HCT116 (cell line): ENCODE results near the gene WWOX.

Source experiments
- CEBPB ChIP-seq: IDR thresholded peaks from 2 replicates; pipeline ENCODE4 v1.6.1; 2012; ENCODE audit warnings: low read depth
- EGR1 ChIP-seq: IDR thresholded peaks from 2 replicates; pipeline ENCODE4 v1.6.1; 2012; ENCODE audit warnings: low read depth
- EZH2 ChIP-seq: fragments of 200-600 bp; sonication (generic); IDR thresholded peaks from 2 replicates; pipeline ENCODE4 v1.6.1; 2017; ENCODE audit warnings: antibody characterized with exemption, mixed run types
- FOSL1 ChIP-seq: IDR thresholded peaks from 2 replicates; pipeline ENCODE4 v1.6.1; 2012; ENCODE audit warnings: low read depth
- POLR2A ChIP-seq: IDR thresholded peaks from 2 replicates; pipeline ENCODE4 v1.7.0; 2011; ENCODE audit warnings: borderline replicate concordance; ENCODE audit not compliant: insufficient read depth, insufficient read length; ENCODE audit errors: extremely low read depth
- RAD21 ChIP-seq: IDR thresholded peaks from 2 replicates; pipeline ENCODE4 v1.6.1; 2012; ENCODE audit warnings: low read depth, mild to moderate bottlenecking
- YY1 ChIP-seq: IDR thresholded peaks from 2 replicates; pipeline ENCODE4 v1.6.1; 2011; ENCODE audit warnings: low read length, low read depth, moderate library complexity, mild to moderate bottlenecking; ENCODE audit not compliant: insufficient replicate concordance; ENCODE audit errors: extremely low read depth
- TF ChIP-seq, protein P1 (sequence below), 3 experiments: fragments of 200-600 bp in 1 of 3; sonication (generic) in 1 of 3; IDR thresholded peaks in 2 of 3; conservative IDR thresholded peaks in 1 of 3; 2 replicates each; pipeline ENCODE4 v1.5.1; 2012 to 2017; ENCODE audit warnings: low read depth in 2 of 3, low read length in 2 of 3, antibody characterized with exemption in 1 of 3, borderline replicate concordance in 1 of 3, control low read depth in 1 of 3, mild to moderate bottlenecking in 1 of 3, mixed read lengths in 1 of 3, mixed run types in 1 of 3, moderate library complexity in 1 of 3; ENCODE audit not compliant: insufficient read depth in 1 of 3
- TF ChIP-seq, protein P2 (sequence below): IDR thresholded peaks from 2 replicates; pipeline ENCODE4 v1.6.1; 2011; ENCODE audit warnings: mild to moderate bottlenecking, low read length, moderate library complexity; ENCODE audit not compliant: insufficient replicate concordance; ENCODE audit errors: extremely low read depth
- TF ChIP-seq, protein P3 (sequence below): IDR thresholded peaks from 2 replicates; pipeline ENCODE4 v1.6.1; 2012
- TF ChIP-seq, protein P4 (sequence below): IDR thresholded peaks from 2 replicates; pipeline ENCODE4 v1.6.1; 2012

DNA sequence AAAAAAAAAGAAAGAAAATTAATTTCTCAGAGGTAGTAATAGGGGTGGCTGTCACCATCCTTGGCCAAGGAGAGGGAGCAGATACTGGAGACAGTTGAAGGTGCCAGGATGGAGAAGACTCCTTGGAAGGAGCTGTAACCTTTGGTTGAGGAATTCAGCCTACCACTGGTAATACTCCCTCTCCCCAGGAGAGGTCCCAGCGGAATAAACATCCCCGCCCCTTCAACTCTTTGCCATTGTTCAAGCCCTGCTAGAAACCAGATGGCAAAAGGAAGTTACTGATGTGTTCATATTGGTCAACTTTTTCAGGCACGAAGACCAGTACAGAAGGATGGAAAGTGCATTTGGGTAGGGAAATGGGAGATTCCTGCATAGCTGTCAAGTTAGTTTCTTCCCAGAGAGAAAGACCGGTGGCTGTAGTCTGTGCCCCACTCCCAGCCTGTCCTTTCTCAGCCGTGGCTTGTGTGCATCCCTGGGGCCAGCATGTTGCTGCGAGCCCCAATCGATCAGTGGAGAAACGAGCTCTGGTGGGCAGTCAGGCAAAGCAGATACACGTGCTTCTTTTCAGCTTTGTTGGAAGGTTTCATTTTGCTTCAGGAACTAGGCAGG lies 889.0 kb downstream of the WWOX start:
- TF ChIP-seq, protein P1, sequence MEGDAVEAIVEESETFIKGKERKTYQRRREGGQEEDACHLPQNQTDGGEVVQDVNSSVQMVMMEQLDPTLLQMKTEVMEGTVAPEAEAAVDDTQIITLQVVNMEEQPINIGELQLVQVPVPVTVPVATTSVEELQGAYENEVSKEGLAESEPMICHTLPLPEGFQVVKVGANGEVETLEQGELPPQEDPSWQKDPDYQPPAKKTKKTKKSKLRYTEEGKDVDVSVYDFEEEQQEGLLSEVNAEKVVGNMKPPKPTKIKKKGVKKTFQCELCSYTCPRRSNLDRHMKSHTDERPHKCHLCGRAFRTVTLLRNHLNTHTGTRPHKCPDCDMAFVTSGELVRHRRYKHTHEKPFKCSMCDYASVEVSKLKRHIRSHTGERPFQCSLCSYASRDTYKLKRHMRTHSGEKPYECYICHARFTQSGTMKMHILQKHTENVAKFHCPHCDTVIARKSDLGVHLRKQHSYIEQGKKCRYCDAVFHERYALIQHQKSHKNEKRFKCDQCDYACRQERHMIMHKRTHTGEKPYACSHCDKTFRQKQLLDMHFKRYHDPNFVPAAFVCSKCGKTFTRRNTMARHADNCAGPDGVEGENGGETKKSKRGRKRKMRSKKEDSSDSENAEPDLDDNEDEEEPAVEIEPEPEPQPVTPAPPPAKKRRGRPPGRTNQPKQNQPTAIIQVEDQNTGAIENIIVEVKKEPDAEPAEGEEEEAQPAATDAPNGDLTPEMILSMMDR (IDR thresholded peaks at IDR 0.05 in 2 of 3, conservative IDR thresholded peaks at IDR 0.05 in 1 of 3; ENCODE audit: borderline replicate concordance in 1 of 3, insufficient read depth in 1 of 3, low read depth in 2 of 3, low read length in 2 of 3), result no peak
- TF ChIP-seq RAD21 (no peak), EZH2 (no peak), POLR2A (no peak), FOSL1 (no peak), YY1 (no peak), EGR1 (no peak), CEBPB (no peak)
- TF ChIP-seq, protein P2, sequence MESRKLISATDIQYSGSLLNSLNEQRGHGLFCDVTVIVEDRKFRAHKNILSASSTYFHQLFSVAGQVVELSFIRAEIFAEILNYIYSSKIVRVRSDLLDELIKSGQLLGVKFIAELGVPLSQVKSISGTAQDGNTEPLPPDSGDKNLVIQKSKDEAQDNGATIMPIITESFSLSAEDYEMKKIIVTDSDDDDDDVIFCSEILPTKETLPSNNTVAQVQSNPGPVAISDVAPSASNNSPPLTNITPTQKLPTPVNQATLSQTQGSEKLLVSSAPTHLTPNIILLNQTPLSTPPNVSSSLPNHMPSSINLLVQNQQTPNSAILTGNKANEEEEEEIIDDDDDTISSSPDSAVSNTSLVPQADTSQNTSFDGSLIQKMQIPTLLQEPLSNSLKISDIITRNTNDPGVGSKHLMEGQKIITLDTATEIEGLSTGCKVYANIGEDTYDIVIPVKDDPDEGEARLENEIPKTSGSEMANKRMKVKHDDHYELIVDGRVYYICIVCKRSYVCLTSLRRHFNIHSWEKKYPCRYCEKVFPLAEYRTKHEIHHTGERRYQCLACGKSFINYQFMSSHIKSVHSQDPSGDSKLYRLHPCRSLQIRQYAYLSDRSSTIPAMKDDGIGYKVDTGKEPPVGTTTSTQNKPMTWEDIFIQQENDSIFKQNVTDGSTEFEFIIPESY, result no peak
- TF ChIP-seq, protein P3, sequence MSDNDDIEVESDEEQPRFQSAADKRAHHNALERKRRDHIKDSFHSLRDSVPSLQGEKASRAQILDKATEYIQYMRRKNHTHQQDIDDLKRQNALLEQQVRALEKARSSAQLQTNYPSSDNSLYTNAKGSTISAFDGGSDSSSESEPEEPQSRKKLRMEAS, result no peak
- TF ChIP-seq, protein P4, sequence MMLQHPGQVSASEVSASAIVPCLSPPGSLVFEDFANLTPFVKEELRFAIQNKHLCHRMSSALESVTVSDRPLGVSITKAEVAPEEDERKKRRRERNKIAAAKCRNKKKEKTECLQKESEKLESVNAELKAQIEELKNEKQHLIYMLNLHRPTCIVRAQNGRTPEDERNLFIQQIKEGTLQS, result no peak
